Fibroblast of lung (primary cell): ENCODE data around the gene ZER1.

Experiments
- CTCF ChIP-seq, 2 donors: IDR thresholded peaks in 1 of 2; conservative IDR thresholded peaks in 1 of 2; 1 replicate in 1 of 2; 2 replicates in 1 of 2; pipeline ENCODE4 v1.5.1; 2011 to 2012; ENCODE audit warnings: low read length in 2 of 2, control low read depth in 1 of 2, inconsistent platforms in 1 of 2, low read depth in 1 of 2, mild to moderate bottlenecking in 1 of 2
- EZH2 ChIP-seq: IDR thresholded peaks from 2 replicates; pipeline ENCODE4 v1.5.1; 2012; ENCODE audit warnings: low read length, control low read depth, mild to moderate bottlenecking; ENCODE audit errors: missing control alignments

GRCh38 chr9:128723352-128723865 is 48.3 kb downstream of the ZER1 start:
- TF ChIP-seq CTCF (conservative IDR thresholded peaks at IDR 0.05 in 1 of 2, IDR thresholded peaks at IDR 0.05 in 1 of 2; ENCODE audit: low read depth in 1 of 2, low read length in 2 of 2) = no peak
- no peak for TF ChIP-seq EZH2
